Measurements from ENCODE around the gene MTR.

MTR gene

GRCh38 chr1:236944556-236944955 lies 149.5 kb downstream of the MTR start:
- no peak for TF ChIP-seq CTCF (IDR thresholded peaks at IDR 0.05; ENCODE audit: low read depth, low read length, missing control alignments)
- no peak for DNase-seq (ENCODE audit: low read depth)
- H3K4me3 ChIP-seq (ENCODE audit: low read depth, low read length), result no peak overlapping the region

GRCh38 chr1:236945002-236945401 lies 149.9 kb downstream of the MTR start:
- no peak overlapping the region for H3K4me3 ChIP-seq (ENCODE audit: low read depth, low read length)
- TF ChIP-seq CTCF (IDR thresholded peaks at IDR 0.05; ENCODE audit: low read depth, low read length, missing control alignments), result no peak
- DNase-seq (ENCODE audit: low read depth), result no peak

- no peak for TF ChIP-seq CTCF (IDR thresholded peaks at IDR 0.05; ENCODE audit: low read depth, low read length, missing control alignments)
- DNase-seq (ENCODE audit: low read depth), result no peak
These were observed 152.7 kb downstream of the MTR start for GRCh38 chr1:236947794-236948193.

GRCh38 chr1:236948381-236948780 lies 153.3 kb downstream of the MTR start:
- no peak overlapping the region for H3K4me3 ChIP-seq (ENCODE audit: low read depth, low read length)
- TF ChIP-seq CTCF (IDR thresholded peaks at IDR 0.05; ENCODE audit: low read depth, low read length, missing control alignments), result no peak
- no peak for DNase-seq (ENCODE audit: low read depth)

More at GRCh38 chr1:236947794-236948193, 152.7 kb downstream of the MTR start:
- H3K4me3 ChIP-seq (ENCODE audit: low read depth, low read length), result no peak overlapping the region

GRCh38 chr1:236948996-236949395 lies 153.9 kb downstream of the MTR start:
- no peak for TF ChIP-seq CTCF (IDR thresholded peaks at IDR 0.05; ENCODE audit: low read depth, low read length, missing control alignments)
- no peak overlapping the region for H3K4me3 ChIP-seq (ENCODE audit: low read depth, low read length)
- no peak for DNase-seq (ENCODE audit: low read depth)

- TF ChIP-seq CTCF (IDR thresholded peaks at IDR 0.05; ENCODE audit: low read depth, low read length, missing control alignments), result no peak
- no peak overlapping the region for H3K4me3 ChIP-seq (ENCODE audit: low read depth, low read length)
- DNase-seq (ENCODE audit: low read depth), result no peak
These were observed 155.3 kb downstream of the MTR start for GRCh38 chr1:236950365-236950764.

- H3K4me3 ChIP-seq (ENCODE audit: low read depth, low read length), result no peak overlapping the region
- no peak for DNase-seq (ENCODE audit: low read depth)
- TF ChIP-seq CTCF (IDR thresholded peaks at IDR 0.05; ENCODE audit: low read depth, low read length, missing control alignments), result no peak
These were observed 156.6 kb downstream of the MTR start for GRCh38 chr1:236951672-236952071.
